ENCODE results near the gene TEKT2.
A peak's percentile ranks its signal among the peaks of the same experiment; 100 is the strongest.

Gene TEKT2

GRCh38 chr1:36093929-36094328 is 10.0 kb downstream of the TEKT2 start:
- TF ChIP-seq CTCF (IDR thresholded peaks at IDR 0.05; ENCODE audit: control extremely low read depth, extremely low read depth, low read depth, missing control alignments) = no peak
- ChIA-PET CTCF (interaction anchor here (1.6 to 19.1 kb wide), 2 partner anchors 40 to 94 kb away, joined by 10 to 226 read pairs; no protein-coding TSS in a partner anchor), POLR2A (interaction anchor here (0.5 kb wide), 1 partner anchor 20 kb away, joined by 6 read pairs; no protein-coding TSS in a partner anchor)
- DNase-seq (ENCODE audit: extremely low spot score) = no peak

DNA sequence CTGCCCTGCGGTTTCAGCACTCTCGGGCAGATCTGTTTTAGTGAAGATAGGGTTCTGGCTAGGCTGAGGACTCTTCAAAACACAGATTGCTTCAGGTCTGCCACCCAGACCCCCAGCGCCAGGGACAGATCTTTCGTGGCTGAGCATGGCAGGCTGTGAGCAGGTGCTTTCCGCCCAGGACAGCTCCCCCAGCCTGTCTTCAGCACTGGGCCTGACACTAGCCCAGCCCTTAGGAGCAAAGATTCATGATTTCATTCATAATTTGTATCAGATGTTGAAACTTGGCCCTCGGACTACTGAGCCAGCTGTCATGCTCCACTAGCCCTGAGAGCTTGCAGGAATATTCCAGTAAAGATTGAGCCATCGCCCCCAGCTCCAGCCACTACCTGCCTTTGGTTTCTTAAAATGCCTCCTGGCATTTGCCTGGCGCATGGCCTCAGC is 10.7 kb downstream of the TEKT2 start:
- TF ChIP-seq CTCF (IDR thresholded peaks at IDR 0.05; ENCODE audit: control extremely low read depth, extremely low read depth, low read depth, missing control alignments) = no peak
- ChIA-PET POLR2A (no interaction called here), CTCF (interaction anchor here (1.5 to 19.1 kb wide), 4 partner anchors 39 to 191 kb away, joined by 6 to 226 read pairs (median 8); partner anchors contain the start of gene TRAPPC3)
- no peak for DNase-seq (ENCODE audit: extremely low spot score)

DNA sequence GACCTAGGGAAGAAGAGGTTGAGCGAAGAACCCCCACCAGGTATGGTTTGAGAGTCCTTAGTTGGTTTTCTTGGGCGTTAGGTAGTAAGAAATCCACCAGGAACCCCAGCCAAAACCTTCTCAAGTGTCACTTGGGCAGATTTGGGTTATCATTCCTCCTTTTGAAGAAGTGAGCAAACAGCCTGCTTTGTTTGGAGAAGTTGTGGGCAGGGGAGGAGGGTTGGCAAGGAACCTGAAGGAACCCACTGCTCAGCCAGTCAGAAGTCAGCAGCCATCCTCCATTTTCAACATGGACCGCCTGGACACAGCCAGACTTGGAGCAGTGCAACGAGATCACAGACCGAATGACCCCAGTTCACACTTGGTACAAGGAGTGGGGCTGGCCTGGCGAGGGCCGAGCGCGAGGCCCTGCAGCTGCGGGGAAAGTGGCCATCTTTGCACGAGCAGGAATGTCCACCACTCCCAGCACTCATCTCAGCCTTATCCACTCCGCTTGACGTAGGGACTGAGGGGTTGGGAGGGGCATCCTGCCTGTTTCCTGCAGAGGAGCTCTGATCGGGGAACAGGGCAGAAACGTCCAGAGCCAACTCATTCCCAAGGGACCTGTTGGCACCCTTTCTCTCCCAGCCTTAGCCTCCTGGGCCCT is 12.0 kb downstream of the TEKT2 start:
- TF ChIP-seq CTCF (IDR thresholded peaks at IDR 0.05; ENCODE audit: control extremely low read depth, extremely low read depth, low read depth, missing control alignments) = no peak
- ChIA-PET CTCF (interaction anchor here (1.5 to 19.1 kb wide), 5 partner anchors 38 to 190 kb away, joined by 6 to 226 read pairs (median 10); partner anchors contain the start of gene TRAPPC3), POLR2A (no interaction called here)
- DNase-seq (ENCODE audit: extremely low spot score) = no peak

- peak; percentile 10 for TF ChIP-seq CTCF (IDR thresholded peaks at IDR 0.05; ENCODE audit: control extremely low read depth, extremely low read depth, low read depth, missing control alignments)
- DNase-seq (ENCODE audit: extremely low spot score) = no peak
- POLR2A ChIA-PET = no interaction called here
- CTCF ChIA-PET = interaction anchor here (0.7 to 19.1 kb wide), 4 partner anchors 37 to 189 kb away, joined by 5 to 226 read pairs (median 30); no protein-coding TSS in a partner anchor
Measured at GRCh38 chr1:36096500-36097432, 12.9 kb downstream of the TEKT2 start.

DNA sequence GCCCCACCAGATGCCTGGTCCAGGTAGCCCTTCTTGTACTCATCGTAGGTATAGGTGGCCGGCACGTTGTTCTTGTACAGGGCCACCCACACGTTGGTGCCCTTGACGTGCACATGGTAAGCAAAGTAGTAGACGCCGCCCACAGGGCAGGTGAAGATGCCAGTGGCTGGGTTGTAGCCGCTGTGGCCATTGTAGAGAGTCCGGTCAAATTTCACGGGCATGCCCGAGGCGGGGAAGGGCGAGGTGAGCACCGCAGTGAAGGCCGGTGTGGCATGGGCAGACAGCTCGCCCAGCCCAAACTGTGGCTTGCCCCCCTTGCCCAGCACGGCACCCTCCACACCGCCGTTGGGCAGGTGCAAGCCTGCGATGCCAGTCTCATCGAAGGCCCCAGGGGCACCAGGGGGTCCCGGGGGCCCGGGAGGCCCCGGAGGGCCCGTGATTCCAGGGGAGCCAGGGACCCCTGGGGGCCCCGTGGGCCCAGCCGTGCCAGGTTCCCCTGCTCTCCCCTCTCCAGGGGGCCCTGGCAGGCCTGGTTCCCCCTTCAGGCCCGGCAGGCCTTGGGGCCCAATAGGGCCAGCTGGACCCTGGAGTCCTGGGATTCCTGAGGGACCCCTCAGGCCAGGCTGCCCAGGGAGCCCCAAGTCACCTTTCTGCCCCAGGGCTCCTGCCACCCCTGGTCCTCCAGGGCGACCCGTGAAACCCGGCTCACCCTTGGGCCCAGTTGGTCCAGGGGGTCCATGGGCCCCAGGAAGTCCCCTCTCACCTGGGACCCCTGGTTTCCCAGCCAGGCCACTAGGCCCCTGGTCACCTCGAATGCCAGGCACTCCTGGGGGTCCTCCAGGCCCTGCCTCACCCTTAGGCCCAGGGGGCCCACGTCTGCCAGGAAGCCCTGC is 14.0 kb downstream of the TEKT2 start:
- TF ChIP-seq CTCF (IDR thresholded peaks at IDR 0.05; ENCODE audit: control extremely low read depth, extremely low read depth, low read depth, missing control alignments) = no peak
- ChIA-PET CTCF (interaction anchor here (0.9 to 19.1 kb wide), 4 partner anchors 13 to 91 kb away, joined by 3 to 226 read pairs (median 29); no protein-coding TSS in a partner anchor), POLR2A (no interaction called here)

More for the DNA sequence above, 14.0 kb downstream of the TEKT2 start:
- DNase-seq (ENCODE audit: extremely low spot score) = no peak
